Immature natural killer cell (primary cell): Measurements from ENCODE around the gene CTSD. TPM values are rescaled to one million over a fixed set of nuclear protein-coding genes. Genes with fewer than 3 reads are reported as not detected.

Experiments
- DNase-seq, 3 donors: peaks; one replicate each; pipeline ENCODE4 v3.0.0; 2022; ENCODE audit warnings: mixed read lengths in 1 of 3
- H3K27ac Mint-ChIP-seq, 6 donors: one replicate each; pipeline ENCODE4 v1.8.0; 2020; ENCODE audit warnings: mixed read lengths in 6 of 6, mild to moderate bottlenecking in 5 of 6, inconsistent platforms in 4 of 6, moderate library complexity in 3 of 6
- H3K27me3 Mint-ChIP-seq, 3 donors: one replicate each; pipeline ENCODE4 v1.8.0; 2020 to 2021; ENCODE audit warnings: low read depth in 3 of 3, mild to moderate bottlenecking in 3 of 3, mixed read lengths in 3 of 3, moderate library complexity in 3 of 3, inconsistent platforms in 1 of 3
- H3K36me3 Mint-ChIP-seq, 3 donors: one replicate each; pipeline ENCODE4 v1.8.0; 2020; ENCODE audit warnings: mixed read lengths in 3 of 3, inconsistent platforms in 2 of 3, mild to moderate bottlenecking in 2 of 3
- H3K4me1 Mint-ChIP-seq, 2 donors: one replicate each; pipeline ENCODE4 v1.8.0; 2020; ENCODE audit warnings: inconsistent platforms in 2 of 2, mild to moderate bottlenecking in 2 of 2, mixed read lengths in 2 of 2, moderate library complexity in 1 of 2
- H3K4me3 Mint-ChIP-seq, 5 donors: one replicate each; pipeline ENCODE4 v1.8.0; 2020; ENCODE audit warnings: mild to moderate bottlenecking in 5 of 5, mixed read lengths in 5 of 5, inconsistent platforms in 3 of 5, moderate library complexity in 3 of 5
- H3K9me3 Mint-ChIP-seq, 6 donors: one replicate each; pipeline ENCODE4 v1.8.0; 2020; ENCODE audit warnings: mild to moderate bottlenecking in 6 of 6, mixed read lengths in 6 of 6, inconsistent platforms in 4 of 6, moderate library complexity in 3 of 6
- polyA plus RNA-seq, 3 donors: library from polyadenylated mRNA; unstranded; fragments of 300-500 nt; fragmentation: Illumina TruSeq; gene quantifications; one replicate each; pipeline ENCODE4 v1.2.3, GENCODE V29; 2021

The CTSD gene
- polyA plus RNA-seq, 3 donors from 2014 or later, result 471 to 795 (median 488) TPM

DNA sequence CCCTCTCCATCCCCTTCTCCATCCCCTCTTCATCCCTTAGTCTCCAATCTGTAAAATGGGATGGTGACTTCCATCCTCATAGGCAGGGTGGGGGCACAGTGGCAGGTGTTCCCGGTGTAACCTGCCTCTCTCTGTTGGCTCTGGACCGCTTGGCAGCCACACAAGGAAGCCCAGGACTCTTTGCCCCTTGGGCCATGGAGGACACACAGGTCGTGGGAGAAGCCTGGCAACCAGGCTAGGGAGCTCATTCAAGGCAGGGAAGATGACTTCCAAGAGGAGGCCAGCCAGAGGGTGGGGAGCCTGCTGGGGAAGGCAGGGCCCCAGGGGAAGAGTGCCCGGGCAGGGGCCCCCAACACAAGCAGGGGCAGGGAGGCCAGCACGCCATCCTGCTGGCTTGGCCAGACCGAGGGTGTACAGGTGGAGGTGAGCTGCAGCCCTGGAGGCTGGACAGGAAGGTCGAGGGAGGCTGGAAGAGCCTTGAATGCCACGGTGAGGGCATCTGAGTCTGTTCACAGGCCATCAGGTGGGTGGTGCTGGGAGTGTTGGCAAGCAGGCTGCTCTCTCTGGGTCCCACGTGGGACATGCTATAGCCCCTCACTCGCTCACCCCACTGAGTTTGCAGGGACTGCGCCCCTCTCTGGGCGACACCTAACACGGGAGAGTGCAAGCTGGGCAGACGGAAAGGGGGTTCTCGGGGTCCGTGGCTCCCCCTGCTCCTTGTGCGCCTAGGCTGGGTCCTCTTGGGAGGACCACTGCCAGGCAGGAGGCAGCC is 15.5 kb upstream of the CTSD start:
- H3K4me3 Mint-ChIP-seq, result peak overlapping the region in 1 of 5 donors; percentile 3
- peaks cover 0 to 7% (median 6%) of the 10 kb centered on the region in 3 donors for H3K27me3 Mint-ChIP-seq
- peaks cover 35 to 37% of the 10 kb centered on the region in 2 donors for H3K4me1 Mint-ChIP-seq
- no peaks in the 10 kb centered on the region for H3K36me3 Mint-ChIP-seq
- H3K9me3 Mint-ChIP-seq, result no peaks in the 10 kb centered on the region
- DNase-seq, result no peak
- peak overlapping the region in 1 of 6 donors; percentile 28 for H3K27ac Mint-ChIP-seq

DNA sequence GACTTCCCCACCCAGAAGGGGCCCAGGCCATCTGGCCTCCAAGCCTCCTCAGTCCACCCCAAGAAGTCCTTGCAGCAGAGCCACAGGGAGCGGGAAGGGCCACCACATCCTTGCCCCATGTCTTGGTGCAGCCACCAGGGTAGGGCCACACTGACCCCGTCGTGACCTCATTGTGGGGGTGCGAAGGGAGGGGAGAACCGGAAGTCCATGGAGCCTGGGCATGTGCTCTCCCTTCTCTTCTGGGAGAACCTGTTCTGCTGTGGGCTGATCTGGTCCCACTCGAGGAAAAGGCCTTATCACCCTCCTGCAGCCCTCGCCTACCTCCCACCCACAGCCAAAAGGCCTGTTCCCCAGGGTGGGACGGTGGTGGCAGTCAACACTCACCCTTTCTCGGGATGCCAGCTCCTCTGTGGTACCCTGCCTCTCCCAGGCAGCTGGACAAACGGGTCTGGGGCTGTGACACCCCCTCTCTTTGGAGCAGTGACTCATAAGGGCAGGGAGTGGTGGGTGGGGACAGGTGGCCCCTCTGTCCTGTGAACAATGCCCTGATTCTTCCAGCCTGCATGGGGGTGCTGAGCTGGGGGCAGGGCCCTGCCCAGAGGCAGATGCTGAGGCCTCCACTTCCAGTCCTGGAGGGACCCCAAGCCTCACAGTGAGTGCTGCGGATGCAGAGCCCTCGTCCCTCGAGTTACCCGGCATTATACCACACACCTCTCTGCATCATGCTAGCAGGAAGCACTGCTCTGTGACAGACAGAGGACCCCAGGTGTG is 14.6 kb upstream of the CTSD start:
- no peaks in the 10 kb centered on the region for H3K9me3 Mint-ChIP-seq
- H3K4me3 Mint-ChIP-seq, result no peak overlapping the region

DNA sequence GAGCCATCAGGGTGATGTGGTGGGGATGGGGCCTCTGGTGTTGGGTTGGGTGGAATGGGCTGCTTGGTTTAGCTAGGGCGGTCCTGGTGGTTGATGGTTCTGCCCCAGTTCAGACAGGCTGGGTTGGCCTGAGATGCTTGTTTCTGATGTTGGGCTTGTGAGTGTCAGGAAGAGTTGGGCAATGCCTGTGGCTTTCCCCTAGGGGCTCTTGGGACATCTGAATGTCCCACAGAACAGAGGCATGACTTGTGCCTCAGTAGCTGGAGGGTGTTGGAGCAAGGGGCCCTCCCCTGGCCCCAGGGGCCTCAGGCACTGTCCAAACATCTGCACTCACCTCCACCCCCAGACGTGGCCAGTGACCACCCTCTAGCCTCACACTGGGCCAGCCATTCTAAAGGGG is 14.0 kb upstream of the CTSD start:
- no peaks in the 10 kb centered on the region for H3K9me3 Mint-ChIP-seq

More for the DNA sequence above, 14.6 kb upstream of the CTSD start:
- Mint-ChIP-seq H3K4me1 (peaks cover 37 to 41% of the 10 kb centered on the region in 2 donors), H3K27ac (peak overlapping the region in 1 of 6 donors; percentile 35), H3K27me3 (peaks cover 0 to 7% (median 6%) of the 10 kb centered on the region in 3 donors), H3K36me3 (no peaks in the 10 kb centered on the region)
- no peak for DNase-seq

DNA sequence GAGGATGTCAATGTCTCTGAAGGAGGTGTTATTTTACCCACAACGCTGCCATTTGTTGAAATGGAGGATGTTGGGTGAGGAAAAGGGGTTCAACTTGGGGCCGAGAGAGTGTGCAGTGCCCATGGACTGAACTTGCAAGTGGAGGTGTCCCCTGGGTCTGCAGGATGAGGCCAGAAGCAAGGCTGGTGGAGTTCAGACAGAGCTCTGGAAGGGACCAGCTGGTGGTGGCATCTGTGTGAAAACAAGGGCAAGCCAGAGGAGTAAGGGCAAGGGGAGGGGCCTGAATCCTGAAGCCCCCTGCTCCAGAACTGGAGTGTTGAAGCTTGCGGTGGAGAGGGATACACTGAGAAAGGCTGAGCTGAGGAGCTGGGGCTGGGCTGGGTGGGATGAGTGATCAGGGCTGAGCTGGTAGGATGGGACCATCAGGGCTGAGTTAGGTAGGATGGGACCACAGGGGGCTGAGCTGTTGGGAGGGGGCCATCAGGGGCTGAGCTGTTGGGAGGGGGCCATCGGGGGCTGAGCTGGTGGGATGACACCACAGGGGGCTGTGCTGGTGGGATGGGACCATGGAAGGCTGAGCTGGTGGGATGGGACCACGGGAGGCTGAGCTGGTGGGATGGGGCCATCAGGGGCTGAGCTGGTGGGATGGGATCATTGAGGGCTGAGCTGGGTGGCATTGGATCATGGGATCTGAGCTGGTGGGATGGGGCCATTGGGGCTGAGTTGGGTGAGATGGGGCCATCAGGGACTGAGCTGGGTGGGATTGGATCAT is 13.4 kb upstream of the CTSD start:
- Mint-ChIP-seq H3K4me1 (peaks cover 32 to 42% of the 10 kb centered on the region in 2 donors), H3K9me3 (no peaks in the 10 kb centered on the region), H3K27me3 (peaks cover 4 to 10% (median 6%) of the 10 kb centered on the region in 3 donors), H3K4me3 (no peak overlapping the region), H3K27ac (peak overlapping the region in 1 of 6 donors; percentile 50), H3K36me3 (no peaks in the 10 kb centered on the region)
- DNase-seq, result no peak

More for the DNA sequence above, 14.0 kb upstream of the CTSD start:
- H3K27me3 Mint-ChIP-seq, result peaks cover 0 to 7% (median 6%) of the 10 kb centered on the region in 3 donors
- H3K4me1 Mint-ChIP-seq, result peaks cover 33 to 40% of the 10 kb centered on the region in 2 donors
- no peak overlapping the region for H3K4me3 Mint-ChIP-seq
- DNase-seq, result no peak
- H3K27ac Mint-ChIP-seq, result no peak overlapping the region
- no peaks in the 10 kb centered on the region for H3K36me3 Mint-ChIP-seq

DNA sequence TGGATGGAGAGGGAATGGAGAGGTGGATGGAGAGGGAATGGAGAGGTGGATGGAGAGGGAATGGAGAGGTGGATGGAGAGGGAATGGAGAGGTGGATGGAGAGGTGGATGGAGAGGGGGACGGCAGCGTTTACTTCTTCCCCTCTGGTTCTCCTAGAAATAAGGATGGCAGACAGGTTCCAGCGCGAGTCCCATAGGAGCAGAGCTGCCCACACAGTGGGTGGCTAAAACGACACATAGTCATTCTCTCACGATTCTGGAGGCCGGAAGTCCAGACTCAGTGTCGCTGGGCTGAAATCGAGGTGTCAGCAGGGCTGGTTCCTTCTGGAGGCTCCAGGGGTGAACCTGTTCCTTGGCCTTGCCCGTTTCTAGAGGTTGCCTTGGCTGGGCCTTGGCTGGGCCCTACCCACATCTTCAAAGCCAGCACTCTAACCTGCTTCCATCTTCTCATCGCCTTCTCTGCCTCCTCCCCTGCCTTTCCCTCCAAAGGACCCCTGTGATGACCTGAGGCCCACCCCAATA is 12.7 kb upstream of the CTSD start:
- no peaks in the 10 kb centered on the region for H3K9me3 Mint-ChIP-seq
- no peak for DNase-seq
- H3K4me1 Mint-ChIP-seq, result peaks cover 32 to 43% of the 10 kb centered on the region in 2 donors
- peaks cover 4 to 10% (median 4%) of the 10 kb centered on the region in 3 donors for H3K27me3 Mint-ChIP-seq
- H3K27ac Mint-ChIP-seq, result peak overlapping the region in 1 of 6 donors; percentile 50
- no peak overlapping the region for H3K4me3 Mint-ChIP-seq
- H3K36me3 Mint-ChIP-seq, result no peaks in the 10 kb centered on the region

DNA sequence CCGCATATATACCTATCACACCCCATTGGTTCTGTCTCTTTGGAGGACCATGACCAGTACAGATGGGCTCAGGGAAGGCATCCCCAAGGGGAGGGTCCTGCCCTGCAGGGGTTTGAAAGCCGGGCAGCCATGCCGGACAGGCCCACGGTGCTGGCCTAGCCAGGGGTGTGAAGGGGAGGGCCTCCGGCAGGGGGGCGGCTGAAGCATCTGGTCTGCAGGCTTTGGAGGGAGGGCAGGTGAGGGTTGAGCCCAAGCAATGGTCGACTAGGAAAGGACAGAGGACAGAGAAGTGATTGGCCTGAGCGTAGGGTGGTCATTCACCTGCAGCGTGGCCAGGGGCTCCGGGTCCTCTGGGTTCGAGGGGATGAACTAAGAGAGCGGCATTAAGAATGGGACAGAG is 11.2 kb upstream of the CTSD start:
- no peak overlapping the region for H3K4me3 Mint-ChIP-seq
- peaks cover 3 to 10% (median 4%) of the 10 kb centered on the region in 3 donors for H3K27me3 Mint-ChIP-seq
- peaks cover 32 to 42% of the 10 kb centered on the region in 2 donors for H3K4me1 Mint-ChIP-seq
- DNase-seq, result no peak
- H3K36me3 Mint-ChIP-seq, result peaks cover 0 to 5% (median 0%) of the 10 kb centered on the region in 3 donors
- no peak overlapping the region for H3K27ac Mint-ChIP-seq
- no peaks in the 10 kb centered on the region for H3K9me3 Mint-ChIP-seq

DNA sequence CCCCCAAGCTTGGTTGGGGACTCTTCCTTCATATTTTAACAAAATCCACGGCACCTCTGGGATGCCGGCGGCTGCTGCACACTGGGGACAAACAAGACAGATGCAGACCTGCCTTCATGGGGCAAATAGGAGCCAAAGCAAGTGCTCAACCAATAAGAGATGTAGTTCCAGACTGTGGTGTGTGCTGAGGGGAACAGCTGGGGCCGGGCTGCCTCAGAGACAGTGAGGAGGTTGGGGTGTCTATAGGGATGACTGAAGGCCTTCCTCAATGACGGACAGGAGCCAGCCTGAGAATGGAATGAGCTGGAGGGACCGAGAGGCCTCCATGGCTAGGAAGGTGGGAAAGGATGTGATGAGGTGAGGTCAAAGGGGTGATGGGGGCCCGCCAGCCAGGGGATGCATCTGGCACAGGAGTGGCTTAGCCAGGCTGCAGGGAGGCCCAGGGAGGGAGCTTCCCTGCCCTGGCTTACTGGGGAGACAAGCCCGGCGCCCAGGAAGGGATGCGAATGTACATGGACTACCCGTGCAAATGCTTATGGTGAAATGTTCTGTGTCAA is 10.3 kb upstream of the CTSD start:
- Mint-ChIP-seq H3K4me1 (peaks cover 32 to 42% of the 10 kb centered on the region in 2 donors), H3K27ac (peak overlapping the region in 1 of 6 donors; percentile 21), H3K4me3 (peak overlapping the region in 1 of 5 donors; percentile 54), H3K9me3 (no peaks in the 10 kb centered on the region), H3K27me3 (peaks cover 3 to 9% (median 4%) of the 10 kb centered on the region in 3 donors), H3K36me3 (peaks cover 0 to 5% (median 0%) of the 10 kb centered on the region in 3 donors)
- DNase-seq, result no peak

DNA sequence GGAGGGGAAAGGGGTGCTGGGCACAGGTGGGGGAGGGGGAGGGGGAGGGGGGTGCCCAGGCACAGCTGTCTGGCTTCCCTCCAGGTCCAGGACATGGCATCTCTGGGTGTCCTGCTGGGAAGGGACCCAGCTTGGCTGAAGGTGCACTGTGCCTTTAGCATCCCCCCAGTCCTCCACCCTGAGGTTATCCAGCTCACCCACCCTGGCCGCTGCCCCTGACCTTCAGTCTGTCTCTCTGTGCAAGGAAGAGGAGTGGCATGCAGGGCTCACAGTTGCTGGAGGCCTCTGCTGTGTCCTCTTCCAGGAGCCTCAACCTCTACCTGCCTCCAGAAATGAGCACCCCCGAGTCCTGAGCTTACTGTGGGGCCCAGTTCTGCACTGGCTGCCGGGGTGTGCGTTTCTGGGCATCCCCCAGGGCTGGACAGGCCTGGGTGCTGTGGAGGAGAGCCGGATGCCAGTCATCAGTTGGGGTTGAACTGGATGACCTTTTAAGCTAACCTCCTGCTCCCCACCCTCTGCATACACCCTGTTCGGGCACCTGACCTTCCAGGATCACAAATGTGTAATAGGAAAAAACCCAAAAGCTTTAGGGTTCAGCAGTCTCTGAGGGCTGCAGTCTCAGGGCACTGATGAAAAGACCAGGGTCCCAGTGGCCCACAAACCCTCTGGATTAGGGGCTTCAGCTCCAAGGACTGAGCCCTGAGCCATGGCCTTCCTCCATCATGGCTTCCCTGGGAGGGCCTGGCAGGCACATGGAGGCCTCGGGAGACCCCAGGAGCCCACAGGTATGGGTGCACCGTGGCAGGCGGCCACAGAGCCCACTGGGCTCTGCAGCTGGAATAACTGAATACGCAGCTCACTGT is 9.6 kb upstream of the CTSD start:
- Mint-ChIP-seq H3K9me3 (no peaks in the 10 kb centered on the region), H3K36me3 (peaks cover 0 to 5% (median 0%) of the 10 kb centered on the region in 3 donors), H3K4me3 (peak overlapping the region in 3 of 5 donors; percentile 29 to 44 (median 42)), H3K4me1 (peaks cover 32 to 40% of the 10 kb centered on the region in 2 donors), H3K27me3 (peaks cover 3 to 10% (median 4%) of the 10 kb centered on the region in 3 donors), H3K27ac (no peak overlapping the region)
- no peak for DNase-seq

DNA sequence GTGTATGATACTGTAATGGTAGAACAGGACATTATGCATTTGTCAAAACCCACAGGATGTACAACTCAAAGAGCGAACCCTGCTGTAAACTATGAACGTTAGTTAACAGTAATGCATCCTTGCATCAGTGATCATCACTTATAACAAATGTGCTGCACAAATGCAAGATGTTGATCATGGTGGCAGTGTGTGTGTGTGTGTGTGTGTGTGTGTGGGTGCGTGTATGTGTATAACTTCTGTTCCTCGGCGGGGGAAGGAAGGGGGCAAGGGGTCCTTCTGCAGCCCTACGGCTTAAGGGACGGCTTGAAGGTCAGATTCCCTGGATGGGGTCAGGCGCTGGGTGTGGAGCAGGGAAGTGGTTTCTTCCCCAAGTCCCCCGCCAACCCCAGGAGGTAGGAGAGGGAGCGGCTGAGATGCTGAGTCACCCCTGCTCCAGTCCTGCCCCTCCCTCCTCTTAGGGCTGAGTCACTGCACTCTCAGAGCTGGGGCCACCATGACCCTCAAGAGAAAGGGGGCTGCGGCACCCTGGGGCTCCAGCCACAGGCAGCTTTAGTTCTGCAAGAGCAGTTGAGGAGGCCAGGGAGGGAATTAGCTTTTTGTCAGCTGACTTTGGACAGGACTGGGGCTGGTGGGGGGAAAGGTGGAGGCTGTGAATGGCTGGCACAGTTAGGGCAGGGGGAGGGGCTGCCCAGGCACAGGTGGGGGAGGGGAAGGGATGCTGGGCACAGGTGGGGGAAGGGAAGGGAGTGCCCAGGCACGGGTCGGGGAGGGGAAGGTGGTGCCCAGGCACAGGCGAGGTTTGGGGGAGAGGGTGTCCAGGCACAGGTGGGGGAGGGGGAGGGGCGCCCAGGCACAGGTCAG is 8.8 kb upstream of the CTSD start:
- peaks cover 32 to 40% of the 10 kb centered on the region in 2 donors for H3K4me1 Mint-ChIP-seq
- no peaks in the 10 kb centered on the region for H3K9me3 Mint-ChIP-seq
- peak overlapping the region; percentile 37 to 89 (median 80) for H3K27ac Mint-ChIP-seq
- H3K27me3 Mint-ChIP-seq, result peaks cover 3 to 10% (median 4%) of the 10 kb centered on the region in 3 donors
- peak overlapping the region; percentile 72 to 81 (median 74) for H3K4me3 Mint-ChIP-seq
- peaks cover 0 to 5% (median 0%) of the 10 kb centered on the region in 3 donors for H3K36me3 Mint-ChIP-seq
- peak; percentile 48 to 60 (median 51) for DNase-seq

DNA sequence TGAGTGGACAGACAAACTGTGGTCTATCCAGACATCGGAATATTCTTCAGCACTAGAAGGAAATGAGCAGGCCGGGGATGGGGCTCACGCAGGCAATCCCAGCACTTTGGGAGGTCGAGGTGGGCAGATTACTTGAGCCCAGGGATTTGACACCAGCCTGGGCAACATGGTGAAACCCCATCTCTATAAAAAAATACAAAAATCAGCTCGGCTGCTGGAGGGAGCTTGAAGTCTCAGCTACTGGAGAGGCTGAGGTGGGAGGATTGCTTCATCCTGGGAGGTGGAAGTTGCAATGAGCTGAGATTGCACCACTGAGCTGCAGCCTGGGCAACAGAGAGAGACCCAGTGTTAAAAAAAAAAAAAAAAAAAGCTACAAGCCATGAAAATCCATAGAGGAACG is 8.0 kb upstream of the CTSD start:
- peaks cover 0 to 5% (median 0%) of the 10 kb centered on the region in 3 donors for H3K36me3 Mint-ChIP-seq
- peaks cover 32 to 40% of the 10 kb centered on the region in 2 donors for H3K4me1 Mint-ChIP-seq
- H3K27ac Mint-ChIP-seq, result peak overlapping the region in 4 of 6 donors; percentile 37 to 85 (median 61)
- no peaks in the 10 kb centered on the region for H3K9me3 Mint-ChIP-seq
- peaks cover 3 to 8% (median 4%) of the 10 kb centered on the region in 3 donors for H3K27me3 Mint-ChIP-seq
- DNase-seq, result no peak
- H3K4me3 Mint-ChIP-seq, result peak overlapping the region in 4 of 5 donors; percentile 72 to 81 (median 76)

DNA sequence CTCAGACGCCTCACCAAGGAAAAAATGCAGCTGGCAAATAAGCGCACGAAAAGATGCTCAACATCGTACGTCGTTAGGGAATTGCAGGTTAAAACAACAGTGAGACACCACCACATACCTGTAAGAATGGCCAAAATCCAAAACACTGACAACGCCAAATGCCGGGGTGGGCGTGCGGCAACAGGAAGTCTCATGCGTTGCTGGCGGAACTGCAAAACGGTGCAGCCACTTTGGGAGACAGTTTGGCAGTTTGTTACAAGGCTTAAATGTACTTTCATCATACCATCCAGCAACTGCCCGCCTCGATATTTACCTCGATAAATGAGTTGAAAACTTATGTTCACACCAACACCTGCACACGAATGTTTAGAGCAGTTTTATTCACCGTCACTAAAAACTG is 7.5 kb upstream of the CTSD start:
- H3K4me1 Mint-ChIP-seq, result peaks cover 32 to 40% of the 10 kb centered on the region in 2 donors
- no peak for DNase-seq
- peak overlapping the region in 1 of 6 donors; percentile 78 for H3K27ac Mint-ChIP-seq
- H3K36me3 Mint-ChIP-seq, result peaks cover 0 to 5% (median 0%) of the 10 kb centered on the region in 3 donors
- no peaks in the 10 kb centered on the region for H3K9me3 Mint-ChIP-seq
- H3K4me3 Mint-ChIP-seq, result peak overlapping the region in 2 of 5 donors; percentile 1 to 73
- peaks cover 3 to 8% (median 4%) of the 10 kb centered on the region in 3 donors for H3K27me3 Mint-ChIP-seq
